Esophagus muscularis mucosa (tissue), 4 donors: Measurements from ENCODE around the gene PRAME. TPM values are rescaled to one million over a fixed set of nuclear protein-coding genes. Genes with fewer than 3 reads are reported as not detected.

Experiments used
- DNase-seq: peaks from one replicate; pipeline ENCODE4 v3.0.0-alpha.2; 2017; ENCODE audit errors: extremely low spot score
- H3K27ac ChIP-seq, 4 donors: fragments of 200-600 bp; sonication (generic); replicated peaks in 1 of 4; 1 replicate in 3 of 4; 2 replicates in 1 of 4; pipeline ENCODE4 v1.5.1; 2016 to 2019; ENCODE audit warnings: mild to moderate bottlenecking in 1 of 4
- H3K27me3 ChIP-seq, 4 donors: fragments of 200-600 bp; sonication (generic); one replicate each; pipeline versions ENCODE4 v1.5.1 to v1.6.0; 2016 to 2019
- H3K36me3 ChIP-seq, 4 donors: fragments of 200-600 bp; sonication (generic); one replicate each; pipeline ENCODE4 v1.5.1; 2016 to 2019
- H3K4me1 ChIP-seq, 4 donors: fragments of 200-600 bp; sonication (generic); one replicate each; pipeline ENCODE4 v1.5.1; 2016 to 2019
- H3K4me3 ChIP-seq, 4 donors: fragments of 200-600 bp; sonication (generic); 1 replicate in 2 of 4; 2 replicates in 2 of 4; pipeline ENCODE4 v1.5.1; 2016 to 2019; ENCODE audit warnings: mild to moderate bottlenecking in 4 of 4, moderate library complexity in 1 of 4
- H3K9me3 ChIP-seq, 4 donors: fragments of 200-600 bp; sonication (generic); 1 replicate in 3 of 4; 2 replicates in 1 of 4; pipeline ENCODE4 v1.5.1; 2016 to 2019
- EP300 ChIP-seq: sonication (generic); formaldehyde crosslinking; IDR thresholded peaks from one replicate; pipeline ENCODE4 v1.6.1; 2017; ENCODE audit warnings: antibody characterized with exemption
- POLR2A ChIP-seq: fragments of 450-650 bp; IDR thresholded peaks from one replicate; pipeline ENCODE4 v1.6.1; 2017; ENCODE audit warnings: antibody characterized with exemption, moderate library complexity, mild to moderate bottlenecking, low read depth
- POLR2AphosphoS5 ChIP-seq, 2 donors: sonication (generic); formaldehyde crosslinking; IDR thresholded peaks; one replicate each; pipeline ENCODE4 v1.6.1; 2017; ENCODE audit warnings: antibody characterized with exemption in 2 of 2
- WGBS: methylation state at CpG from one replicate; pipeline ENCODE4 v1.1.5; 2018; 5-methylcytosine and 5-hydroxymethylcytosine counted together
- intact Hi-C: fragments of 100-400 bp; cut with DNase I; formaldehyde crosslinking; loops from one replicate; pipeline ENCODE4 v1.15.1; 2023
- total RNA-seq, 4 donors: library from RNA; depleted of rRNA; stranded (reverse); fragments of >200 nt; gene quantifications; one replicate each; pipeline versions ENCODE4 v1.1.0 to v1.2.1, GENCODE V29; 2016
- TF ChIP-seq, protein P1 (sequence below), 3 experiments: fragments of 200-600 bp in 2 of 3; fragments of 450-650 bp in 1 of 3; sonication (generic) in 2 of 3; IDR thresholded peaks; one replicate each; pipeline ENCODE4 v1.5.1; 2017 to 2019; ENCODE audit warnings: antibody characterized with exemption in 3 of 3, mild to moderate bottlenecking in 2 of 3, moderate library complexity in 1 of 3

The PRAME gene
- total RNA-seq, 4 donors from 2014 or later: not detected

GRCh38 chr22:22548910-22549309 is 10.2 kb downstream of the PRAME start:
- H3K4me1 ChIP-seq: no peaks in the 10 kb centered on the region
- no peak for DNase-seq
- no peak overlapping the region for H3K27ac ChIP-seq
- intact Hi-C loops: no loop called here
- no peak for TF ChIP-seq POLR2AphosphoS5 (IDR thresholded peaks at IDR 0.05)
- no peak for TF ChIP-seq EP300
- TF ChIP-seq POLR2A: no peak
- TF ChIP-seq, protein P1, sequence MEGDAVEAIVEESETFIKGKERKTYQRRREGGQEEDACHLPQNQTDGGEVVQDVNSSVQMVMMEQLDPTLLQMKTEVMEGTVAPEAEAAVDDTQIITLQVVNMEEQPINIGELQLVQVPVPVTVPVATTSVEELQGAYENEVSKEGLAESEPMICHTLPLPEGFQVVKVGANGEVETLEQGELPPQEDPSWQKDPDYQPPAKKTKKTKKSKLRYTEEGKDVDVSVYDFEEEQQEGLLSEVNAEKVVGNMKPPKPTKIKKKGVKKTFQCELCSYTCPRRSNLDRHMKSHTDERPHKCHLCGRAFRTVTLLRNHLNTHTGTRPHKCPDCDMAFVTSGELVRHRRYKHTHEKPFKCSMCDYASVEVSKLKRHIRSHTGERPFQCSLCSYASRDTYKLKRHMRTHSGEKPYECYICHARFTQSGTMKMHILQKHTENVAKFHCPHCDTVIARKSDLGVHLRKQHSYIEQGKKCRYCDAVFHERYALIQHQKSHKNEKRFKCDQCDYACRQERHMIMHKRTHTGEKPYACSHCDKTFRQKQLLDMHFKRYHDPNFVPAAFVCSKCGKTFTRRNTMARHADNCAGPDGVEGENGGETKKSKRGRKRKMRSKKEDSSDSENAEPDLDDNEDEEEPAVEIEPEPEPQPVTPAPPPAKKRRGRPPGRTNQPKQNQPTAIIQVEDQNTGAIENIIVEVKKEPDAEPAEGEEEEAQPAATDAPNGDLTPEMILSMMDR (IDR thresholded peaks at IDR 0.05): no peak
- WGBS: 85% methylated on average over 1 of the region's 1 CpG
- H3K36me3 ChIP-seq: no peaks in the 10 kb centered on the region
- H3K9me3 ChIP-seq: no peaks in the 10 kb centered on the region
- H3K27me3 ChIP-seq: peaks cover 0 to 11% (median 0%) of the 10 kb centered on the region in 4 donors
- H3K4me3 ChIP-seq: no peak overlapping the region

- 66% methylated on average over 3 of the region's 9 CpGs for WGBS
- Histone ChIP-seq H3K27me3 (peaks cover 0 to 11% (median 0%) of the 10 kb centered on the region in 4 donors), H3K36me3 (no peaks in the 10 kb centered on the region), H3K4me3 (no peak overlapping the region), H3K4me1 (no peaks in the 10 kb centered on the region), H3K9me3 (no peaks in the 10 kb centered on the region), H3K27ac (no peak overlapping the region)
- TF ChIP-seq, protein P1 (IDR thresholded peaks at IDR 0.05): no peak
- TF ChIP-seq POLR2A: no peak
- TF ChIP-seq EP300: no peak
- no peak for TF ChIP-seq POLR2AphosphoS5 (IDR thresholded peaks at IDR 0.05)
- DNase-seq: no peak
- intact Hi-C loops: no loop called here
Measured at GRCh38 chr22:22548317-22548716, 10.7 kb downstream of the PRAME start.

- no peaks in the 10 kb centered on the region for H3K4me1 ChIP-seq
- intact Hi-C loops: no loop called here
- TF ChIP-seq POLR2A (no peak), POLR2AphosphoS5 (IDR thresholded peaks at IDR 0.05) (no peak), EP300 (no peak)
- TF ChIP-seq, protein P1 (IDR thresholded peaks at IDR 0.05): no peak
- H3K27ac ChIP-seq: no peak overlapping the region
- H3K9me3 ChIP-seq: no peaks in the 10 kb centered on the region
- no peak overlapping the region for H3K4me3 ChIP-seq
- 70% methylated on average over 2 of the region's 3 CpGs for WGBS
- H3K36me3 ChIP-seq: no peaks in the 10 kb centered on the region
- H3K27me3 ChIP-seq: peaks cover 0 to 11% (median 0%) of the 10 kb centered on the region in 4 donors
- DNase-seq: no peak
Measured at GRCh38 chr22:22547692-22548300, 11.3 kb downstream of the PRAME start.

DNA sequence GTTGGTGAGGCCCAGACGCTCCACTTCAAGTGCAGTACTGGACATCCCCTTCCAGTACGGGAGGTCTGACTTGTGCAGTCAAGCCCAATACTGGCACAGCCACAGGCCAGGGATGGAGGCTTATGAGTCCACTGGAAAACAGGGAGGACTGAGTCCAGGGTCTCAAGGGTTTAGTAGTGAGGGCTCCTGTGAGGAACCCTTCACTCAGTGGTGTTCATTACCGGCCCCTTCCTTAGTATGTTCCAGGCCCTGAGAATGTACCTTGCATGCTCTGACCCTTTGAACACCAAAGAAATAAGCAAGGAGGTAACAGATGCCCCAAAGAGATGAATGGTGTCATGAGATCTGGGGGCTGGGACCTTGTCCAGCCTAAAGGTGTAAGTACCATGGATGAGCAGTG is 11.8 kb downstream of the PRAME start:
- H3K27me3 ChIP-seq: peaks cover 0 to 16% (median 0%) of the 10 kb centered on the region in 4 donors
- 86% methylated on average over 3 of the region's 3 CpGs for WGBS
- no peaks in the 10 kb centered on the region for H3K4me1 ChIP-seq
- intact Hi-C loops: no loop called here
- no peaks in the 10 kb centered on the region for H3K9me3 ChIP-seq
- H3K27ac ChIP-seq: no peak overlapping the region
- TF ChIP-seq POLR2AphosphoS5 (IDR thresholded peaks at IDR 0.05) (no peak), EP300 (no peak), POLR2A (no peak)
- TF ChIP-seq, protein P1 (IDR thresholded peaks at IDR 0.05): no peak
- H3K36me3 ChIP-seq: no peaks in the 10 kb centered on the region
- no peak overlapping the region for H3K4me3 ChIP-seq
- no peak for DNase-seq

DNA sequence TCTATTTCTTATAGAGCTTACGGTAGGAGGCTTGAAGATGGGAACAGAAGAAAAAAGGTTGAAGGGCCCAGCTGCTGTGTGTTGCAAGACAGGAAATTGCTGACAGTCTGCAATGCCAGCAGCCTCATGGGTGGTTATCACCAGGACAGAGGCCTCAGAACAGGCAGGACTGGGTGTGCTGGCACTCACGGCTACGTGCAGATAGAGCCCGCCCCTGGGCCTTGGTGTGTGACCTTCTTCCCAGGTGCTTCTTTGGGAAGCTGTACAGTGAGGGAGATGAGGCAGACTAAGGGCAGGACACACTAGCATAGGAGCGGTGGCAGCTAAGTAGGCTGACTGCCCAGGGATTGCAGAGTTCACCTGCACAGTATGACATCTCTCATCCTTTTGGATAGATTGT is 12.6 kb downstream of the PRAME start:
- H3K27ac ChIP-seq: no peak overlapping the region
- no peaks in the 10 kb centered on the region for H3K4me1 ChIP-seq
- H3K4me3 ChIP-seq: no peak overlapping the region
- H3K27me3 ChIP-seq: peaks cover 0 to 23% (median 0%) of the 10 kb centered on the region in 4 donors
- 52% methylated on average over 4 of the region's 5 CpGs for WGBS
- intact Hi-C loops: no loop called here
- H3K9me3 ChIP-seq: no peaks in the 10 kb centered on the region
- no peak for DNase-seq
- TF ChIP-seq EP300: no peak
- TF ChIP-seq, protein P1 (IDR thresholded peaks at IDR 0.05): no peak
- TF ChIP-seq POLR2AphosphoS5 (IDR thresholded peaks at IDR 0.05): no peak
- no peak for TF ChIP-seq POLR2A
- H3K36me3 ChIP-seq: no peaks in the 10 kb centered on the region
